IMR-90 (cell line): ENCODE results near the gene SRRM1. TPM values are rescaled to one million over a fixed set of nuclear protein-coding genes. Genes with fewer than 3 reads are reported as not detected.

Experiments used
- ATAC-seq: fragments of 200-7000 bp; cut with Tn5 transposase; 2 replicates; pipeline ENCODE4 v1.9.1; 2020; ENCODE audit warnings: low read depth, mild to moderate bottlenecking, moderate library complexity
- BruUV-seq: library from RNA; stranded (reverse); fragments of 400-500 nt; replicated peaks from 2 replicates; lab custom pipeline; 2021; lab: Mats Ljungman, UMichigan
- CTCF ChIA-PET: fragments of 300-600 bp; formaldehyde crosslinking; extraction: SDS; loops from one replicate; lab custom pipeline; 2021; ENCODE audit warnings: antibody characterized with exemption; lab: Yijun Ruan, JAX
- POLR2A ChIA-PET: fragments of 300-600 bp; sonication (Branson Sonifier 250); formaldehyde crosslinking; loops from one replicate; lab custom pipeline; 2022; ENCODE audit warnings: antibody characterized with exemption; ENCODE audit not compliant: unreplicated experiment; lab: Charles Lee
- DNase-seq: peaks from one replicate; pipeline ENCODE4 v3.0.0; 2013
- H2AFZ ChIP-seq: replicated peaks from 2 replicates; pipeline ENCODE3; 2013; ENCODE audit warnings: low read length, mild to moderate bottlenecking; ENCODE audit not compliant: poor library complexity
- H2AK5ac ChIP-seq: 2 replicates; pipeline ENCODE4 v1.6.1; 2013; ENCODE audit warnings: low read depth, low read length, inconsistent platforms
- H2AK9ac ChIP-seq: replicated peaks from 2 replicates; pipeline ENCODE3; 2013; ENCODE audit warnings: mild to moderate bottlenecking, low read depth, low read length, moderate library complexity; ENCODE audit not compliant: poor library complexity
- H2BK120ac ChIP-seq: 2 replicates; pipeline ENCODE4 v1.6.1; 2013; ENCODE audit warnings: low read depth, low read length, inconsistent platforms
- H2BK15ac ChIP-seq: 3 replicates; pipeline ENCODE4 v1.6.1; 2013; ENCODE audit warnings: low read depth, low read length, inconsistent platforms
- H2BK20ac ChIP-seq: 2 replicates; pipeline ENCODE4 v1.6.1; 2013; ENCODE audit warnings: low read depth, mild to moderate bottlenecking, inconsistent platforms, low read length, moderate library complexity
- H2BK5ac ChIP-seq: 2 replicates; pipeline ENCODE4 v1.6.1; 2013; ENCODE audit warnings: mild to moderate bottlenecking, low read depth, low read length, inconsistent platforms; ENCODE audit not compliant: poor library complexity, severe bottlenecking
- H3K14ac ChIP-seq: replicated peaks from 2 replicates; pipeline ENCODE4 v1.6.1; 2013; ENCODE audit warnings: low read depth, low read length, inconsistent platforms
- H3K18ac ChIP-seq: 2 replicates; pipeline ENCODE4 v1.6.1; 2013; ENCODE audit warnings: low read depth, low read length, control low read depth
- H3K23ac ChIP-seq: 2 replicates; pipeline ENCODE4 v1.6.1; 2013; ENCODE audit warnings: low read depth, low read length, inconsistent platforms
- H3K27ac ChIP-seq: 2 replicates; pipeline ENCODE4 v1.5.1; 2013; ENCODE audit warnings: mild to moderate bottlenecking, control low read depth, low read length; ENCODE audit not compliant: insufficient read depth
- H3K27me3 ChIP-seq: 2 replicates; pipeline ENCODE4 v1.6.1; 2013; ENCODE audit warnings: low read length; ENCODE audit not compliant: control insufficient read depth, insufficient read depth
- H3K36me3 ChIP-seq: 2 replicates; pipeline ENCODE4 v1.6.1; 2013; ENCODE audit warnings: low read length, mixed read lengths; ENCODE audit not compliant: control insufficient read depth, insufficient read depth
- H3K4ac ChIP-seq: 2 replicates; pipeline ENCODE4 v1.6.1; 2013; ENCODE audit warnings: low read depth, low read length, inconsistent platforms
- H3K4me1 ChIP-seq: 2 replicates; pipeline ENCODE4 v1.6.1; 2013; ENCODE audit warnings: low read length, mixed read lengths; ENCODE audit not compliant: control insufficient read depth, insufficient read depth
- H3K4me2 ChIP-seq: 2 replicates; pipeline ENCODE4 v1.6.1; 2013; ENCODE audit warnings: low read depth, mild to moderate bottlenecking, control low read depth, low read length, moderate library complexity
- H3K4me3 ChIP-seq: 2 replicates; pipeline ENCODE4 v1.5.1; 2013; ENCODE audit warnings: low read depth, mild to moderate bottlenecking, control low read depth, low read length, moderate library complexity; ENCODE audit not compliant: insufficient read depth
- H3K56ac ChIP-seq: 2 replicates; pipeline ENCODE4 v1.6.1; 2013; ENCODE audit warnings: low read length, inconsistent platforms; ENCODE audit not compliant: insufficient read depth; ENCODE audit errors: extremely low read depth
- H3K79me1 ChIP-seq, 2 experiments: 2 replicates each; pipeline ENCODE4 v1.6.1; 2013; ENCODE audit warnings: low read length in 2 of 2, inconsistent platforms in 1 of 2, low read depth in 1 of 2
- H3K9ac ChIP-seq: 2 replicates; pipeline ENCODE4 v1.6.1; 2013; ENCODE audit warnings: low read depth, low read length, control low read depth
- H3K9me1 ChIP-seq: 2 replicates; pipeline ENCODE4 v1.6.1; 2013; ENCODE audit warnings: low read length, inconsistent platforms; ENCODE audit not compliant: insufficient read depth
- H3K9me3 ChIP-seq: 2 replicates; pipeline ENCODE4 v1.6.1; 2013; ENCODE audit warnings: low read length; ENCODE audit not compliant: control insufficient read depth, insufficient read depth
- H4K20me1 ChIP-seq: 2 replicates; pipeline ENCODE4 v1.6.1; 2013; ENCODE audit warnings: low read length, inconsistent platforms; ENCODE audit not compliant: insufficient read depth
- H4K5ac ChIP-seq: 2 replicates; pipeline ENCODE4 v1.6.1; 2013; ENCODE audit warnings: mild to moderate bottlenecking, low read depth, low read length, control low read depth
- H4K8ac ChIP-seq, 2 experiments: 2 replicates each; pipeline ENCODE4 v1.6.1; 2013; ENCODE audit warnings: low read depth in 2 of 2, low read length in 2 of 2, control low read depth in 1 of 2, inconsistent platforms in 1 of 2
- H4K91ac ChIP-seq: 2 replicates; pipeline ENCODE4 v1.6.1; 2013; ENCODE audit warnings: low read depth, low read length, inconsistent platforms; ENCODE audit not compliant: insufficient read depth
- MAFK ChIP-seq: IDR thresholded peaks from 2 replicates; pipeline ENCODE4 v1.6.1; 2012; ENCODE audit warnings: low read depth, low read length, improper control_type of control experiment
- RFX5 ChIP-seq: IDR thresholded peaks from 2 replicates; pipeline ENCODE4 v1.8.0; 2012; ENCODE audit warnings: low read depth, mild to moderate bottlenecking, low read length, moderate library complexity
- WGBS, 2 experiments: methylation state at CpG; one replicate each; pipeline versions ENCODE4 v1.1.5 to v1.1.7; 2013; ENCODE audit warnings: missing lambda C conversion rate in 2 of 2; ENCODE audit not compliant: insufficient read length in 1 of 2; ENCODE audit errors: extremely low coverage in 2 of 2; 5-methylcytosine and 5-hydroxymethylcytosine counted together
- dilution Hi-C: fragments of 300-500 bp; cut with HindIII; formaldehyde crosslinking; loops from one replicate; pipeline ENCODE4 v1.14.3; 2018; ENCODE audit warnings: low sequenced_read_pairs; ENCODE audit not compliant: unreplicated experiment
- in situ Hi-C: fragments of 300-500 bp; cut with MboI; formaldehyde crosslinking; loops from 3 replicates; pipeline ENCODE4 v1.14.3; 2019; ENCODE audit warnings: low sequenced_read_pairs, inconsistent platforms, mixed read lengths
- intact Hi-C: fragments of 100-400 bp; cut with micrococcal nuclease; formaldehyde crosslinking; loops from 2 replicates; pipeline ENCODE4 v1.10.0; 2022
- polyA plus RNA-seq, 3 experiments: library from polyadenylated mRNA; depleted of rRNA; stranded (reverse); fragments of >200 nt; gene quantifications; 2 replicates each; pipeline ENCODE4 v1.2.3, GENCODE V29; 2012; ENCODE audit warnings: low replicate concordance in 1 of 3
- total RNA-seq: library from RNA; depleted of rRNA; stranded (reverse); fragments of >200 nt; gene quantifications from 2 replicates; pipeline ENCODE4 v1.2.3, GENCODE V29; 2012

Gene SRRM1
- total and polyA plus RNA-seq, 2 of the 4 experiments (the other 2 are of a cell fraction): 13.6 to 94.1 TPM

DNA sequence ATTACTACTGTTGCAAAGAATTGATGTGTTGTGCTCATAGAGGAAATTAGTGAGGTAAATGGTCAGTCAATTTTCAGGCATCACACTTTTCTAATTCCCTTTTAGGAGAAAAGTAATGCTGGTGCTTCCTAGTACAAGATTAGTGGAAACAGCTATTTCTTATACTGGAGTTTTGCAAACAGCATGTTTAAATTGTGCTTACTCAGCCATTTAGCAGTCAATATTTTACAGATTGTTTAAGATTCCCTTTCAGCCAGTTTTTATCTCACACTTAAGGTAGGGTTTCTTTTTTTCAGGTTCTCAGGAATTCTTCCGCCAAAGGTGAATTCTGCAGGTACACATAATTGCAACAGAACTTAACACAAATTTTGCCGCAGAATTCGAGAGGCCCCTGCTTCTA, 10.9 kb downstream of the SRRM1 start:
- peaks cover 10% of the 10 kb centered on the region; the same call in 1 of the 2 replicates for H4K20me1 ChIP-seq
- H3K14ac ChIP-seq: no peak overlapping the region
- no peak overlapping the region for H3K27ac ChIP-seq
- no peak overlapping the region for H3K56ac ChIP-seq
- H3K23ac ChIP-seq: no peak overlapping the region
- no peak overlapping the region for H4K91ac ChIP-seq
- H3K18ac ChIP-seq: no peak overlapping the region
- no peak overlapping the region for H2BK20ac ChIP-seq
- H3K4me3 ChIP-seq: no peak overlapping the region
- H2BK120ac ChIP-seq: no peak overlapping the region
- no peak overlapping the region for H2AFZ ChIP-seq
- no peak overlapping the region for H4K8ac ChIP-seq
- peaks cover 58% of the 10 kb centered on the region for H3K36me3 ChIP-seq
- POLR2A ChIA-PET: no interaction called here
- H4K5ac ChIP-seq: no peak overlapping the region
- in situ Hi-C loops (no loop called here), dilution Hi-C loops (loop anchor here (25.0 kb wide), 1 partner anchor 558 kb away; no protein-coding TSS in a partner anchor), intact Hi-C loops (no loop called here)
- BruUV-seq: no TSS peak
- no CpG with 5 or more reads among the region's 3 CpGs for WGBS, 2 experiments
- no peak overlapping the region for H2BK15ac ChIP-seq
- CTCF ChIA-PET: interaction anchor here (0.6 kb wide), 1 partner anchor 191 kb away, joined by 3 read pairs; no protein-coding TSS in a partner anchor
- H3K4me1 ChIP-seq: no peaks in the 10 kb centered on the region
- DNase-seq: no peak
- no peak overlapping the region for H3K4me2 ChIP-seq
- no peaks in the 10 kb centered on the region for H3K27me3 ChIP-seq
- H3K79me1 ChIP-seq: peaks cover 23 to 40% of the 10 kb centered on the region in 2 experiments
- H2BK5ac ChIP-seq: no peak overlapping the region
- H3K9ac ChIP-seq: no peak overlapping the region
- no peaks in the 10 kb centered on the region for H3K9me3 ChIP-seq
- H3K9me1 ChIP-seq: no peaks in the 10 kb centered on the region
- H3K4ac ChIP-seq: no peak overlapping the region
- no peak overlapping the region for H2AK5ac ChIP-seq
- H2AK9ac ChIP-seq: no peak overlapping the region
- peak; percentile 96 for TF ChIP-seq MAFK
- no peak for TF ChIP-seq RFX5
- no peak for ATAC-seq
